K562 (cell line): ENCODE data around the gene TMEM131. TPM values are rescaled to one million over a fixed set of nuclear protein-coding genes. Genes with fewer than 3 reads are reported as not detected.
A peak's percentile ranks its signal among the peaks of the same experiment; 100 is the strongest.
"Not testable (repeated sequence)": the region's sequence is repeated elsewhere in the genome, so short reads cannot be mapped to it uniquely, and the experiment has no call there.

Experiments
- BCL6 ChIP-seq: fragments of 250-450 bp; sonication (Bioruptor Pico); IDR thresholded peaks from 2 replicates; pipeline ENCODE4 v1.4.0; 2020
- PHTF2 ChIP-seq: fragments of 250-450 bp; sonication (Bioruptor Pico); IDR thresholded peaks from 2 replicates; pipeline ENCODE4 v1.5.0; 2021; ENCODE audit warnings: mild to moderate bottlenecking
- PTRF ChIP-seq: fragments of 450-650 bp; IDR thresholded peaks from 2 replicates; pipeline ENCODE4 v1.6.1; 2016; ENCODE audit warnings: mild to moderate bottlenecking, missing genetic modification characterization, missing compliant biosample characterization
- SMAD4 ChIP-seq: fragments of 250-450 bp; sonication (Bioruptor Pico); conservative IDR thresholded peaks from 2 replicates; pipeline ENCODE4 v1.8.0; 2021; ENCODE audit warnings: inconsistent platforms, mild to moderate bottlenecking, moderate library complexity
- TCF3 ChIP-seq: sonication (generic); formaldehyde crosslinking; IDR thresholded peaks from 2 replicates; pipeline ENCODE4 v1.4.0; 2020; ENCODE audit warnings: mild to moderate bottlenecking, missing genetic modification reagents
- TEAD1 ChIP-seq, 2 experiments: fragments of 450-650 bp in 1 of 2; sonication (generic) in 1 of 2; formaldehyde crosslinking; IDR thresholded peaks; 2 replicates each; pipeline versions ENCODE4 v1.4.0 to v1.8.0; 2020 to 2022; ENCODE audit warnings: mild to moderate bottlenecking in 2 of 2, missing genetic modification reagents in 1 of 2
- ZNF133 ChIP-seq: fragments of 250-450 bp; sonication (Bioruptor Pico); IDR thresholded peaks from 2 replicates; pipeline ENCODE4 v1.4.0; 2020; ENCODE audit warnings: mild to moderate bottlenecking
- ZNF75A ChIP-seq: fragments of 450-650 bp; formaldehyde crosslinking; IDR thresholded peaks from 2 replicates; pipeline ENCODE4 v1.4.0; 2020; ENCODE audit warnings: mild to moderate bottlenecking
- ZNF79 ChIP-seq: fragments of 250-450 bp; sonication (Bioruptor Pico); IDR thresholded peaks from 2 replicates; pipeline ENCODE4 v1.4.0; 2020; ENCODE audit warnings: low read depth, mild to moderate bottlenecking, moderate library complexity
- polyA plus RNA-seq, 8 experiments: library from polyadenylated mRNA; depleted of rRNA in 4 of 8; stranded (reverse) in 5 of 8; unstranded in 3 of 8; fragments of >200 nt; fragmentation: Nextera tagmentation in 2 of 8; fragmentation: Illumina TruSeq in 1 of 8; extraction: Ambion mirVana in 2 of 8; extraction: Trizol in 1 of 8; gene quantifications; 2 replicates each; pipeline versions ENCODE4 v1.2.1 to v1.2.3, GENCODE V29; 2011 to 2014; ENCODE audit warnings: inconsistent platforms in 1 of 8, missing spikeins in 1 of 8
- total RNA-seq, 7 experiments: library from RNA; depleted of rRNA in 6 of 7; stranded (reverse); fragments of >200 nt in 6 of 7; fragmentation: Illumina TruSeq in 2 of 7; extraction: Trizol in 2 of 7; gene quantifications; 2 replicates each; pipeline versions ENCODE4 v1.2.1 to v1.2.3, GENCODE V29; 2011 to 2021; ENCODE audit warnings: low replicate concordance in 1 of 7
- TF ChIP-seq, protein P1 (sequence below): fragments of 450-650 bp; IDR thresholded peaks from 2 replicates; pipeline ENCODE4 v1.6.1; 2017; ENCODE audit warnings: antibody characterized with exemption, mild to moderate bottlenecking
- TF ChIP-seq, protein P2 (sequence below): fragments of 250-450 bp; sonication (Bioruptor Pico); IDR thresholded peaks from 2 replicates; pipeline ENCODE4 v1.4.0; 2020; ENCODE audit warnings: mild to moderate bottlenecking, moderate library complexity
- TF ChIP-seq, protein P3 (sequence below): fragments of 250-450 bp; sonication (Bioruptor Pico); IDR thresholded peaks from 2 replicates; pipeline ENCODE4 v1.4.0; 2020
- TF ChIP-seq, protein P4 (sequence below), 3 experiments: fragments of 200-800 bp in 1 of 3; sonication (Bioruptor generic) in 1 of 3; sonication (generic) in 1 of 3; formaldehyde crosslinking in 1 of 3; IDR thresholded peaks; 2 replicates each; pipeline versions ENCODE4 v1.6.1 to v1.8.0; 2016 to 2022; ENCODE audit warnings: mild to moderate bottlenecking in 2 of 3, missing compliant biosample characterization in 2 of 3, missing genetic modification characterization in 2 of 3, missing genetic modification reagents in 1 of 3

Gene TMEM131
- total and polyA plus RNA-seq, 9 of the 15 experiments (the other 6 are each of a cell fraction or from before 2014, with no cell fraction given), result 2.5 to 21.1 (median 12.4) TPM

DNA sequence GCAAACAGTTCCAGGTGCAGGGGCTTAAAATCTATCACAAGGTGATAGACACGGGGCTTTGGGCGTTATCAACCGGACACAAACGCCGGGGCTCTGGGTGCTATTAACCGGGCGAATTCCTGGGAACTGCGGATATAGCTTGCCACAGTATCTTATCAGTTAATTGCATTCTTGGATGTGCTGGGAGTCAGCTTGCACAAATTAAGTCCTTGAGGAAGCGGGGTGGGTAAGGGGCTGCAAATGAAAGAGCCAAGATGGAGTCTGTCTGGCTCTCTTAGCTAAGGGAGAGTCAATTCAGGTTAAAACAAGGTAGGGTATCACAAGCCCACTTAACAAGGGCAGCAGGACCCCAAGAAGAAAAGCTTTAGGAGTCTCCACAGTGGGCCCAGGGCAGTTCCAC, 283.6 kb downstream of the TMEM131 start (continued):
- TF ChIP-seq PTRF (tag) (peak; percentile 94), ZNF75A (CRISPR knock-in tag) (peak; percentile 31; the same call in 1 of the 2 replicates), ZNF133 (CRISPR knock-in tag) (peak; percentile 94), TCF3 (CRISPR knock-in tag) (peak; percentile 79), SMAD4 (CRISPR knock-in tag) (peak; percentile 98), BCL6 (CRISPR knock-in tag) (peak; percentile 66; the same call in 1 of the 2 replicates), TEAD1 (CRISPR knock-in tag; IDR thresholded peaks at IDR 0.05) (peak in 1 of 2 experiments; percentile 88; a peak in 2 of 4 replicates), ZNF79 (CRISPR knock-in tag) (peak; percentile 84; the same call in 1 of the 2 replicates), PHTF2 (CRISPR knock-in tag) (peak; percentile 85; the same call in 1 of the 2 replicates)
- TF ChIP-seq, protein P1, sequence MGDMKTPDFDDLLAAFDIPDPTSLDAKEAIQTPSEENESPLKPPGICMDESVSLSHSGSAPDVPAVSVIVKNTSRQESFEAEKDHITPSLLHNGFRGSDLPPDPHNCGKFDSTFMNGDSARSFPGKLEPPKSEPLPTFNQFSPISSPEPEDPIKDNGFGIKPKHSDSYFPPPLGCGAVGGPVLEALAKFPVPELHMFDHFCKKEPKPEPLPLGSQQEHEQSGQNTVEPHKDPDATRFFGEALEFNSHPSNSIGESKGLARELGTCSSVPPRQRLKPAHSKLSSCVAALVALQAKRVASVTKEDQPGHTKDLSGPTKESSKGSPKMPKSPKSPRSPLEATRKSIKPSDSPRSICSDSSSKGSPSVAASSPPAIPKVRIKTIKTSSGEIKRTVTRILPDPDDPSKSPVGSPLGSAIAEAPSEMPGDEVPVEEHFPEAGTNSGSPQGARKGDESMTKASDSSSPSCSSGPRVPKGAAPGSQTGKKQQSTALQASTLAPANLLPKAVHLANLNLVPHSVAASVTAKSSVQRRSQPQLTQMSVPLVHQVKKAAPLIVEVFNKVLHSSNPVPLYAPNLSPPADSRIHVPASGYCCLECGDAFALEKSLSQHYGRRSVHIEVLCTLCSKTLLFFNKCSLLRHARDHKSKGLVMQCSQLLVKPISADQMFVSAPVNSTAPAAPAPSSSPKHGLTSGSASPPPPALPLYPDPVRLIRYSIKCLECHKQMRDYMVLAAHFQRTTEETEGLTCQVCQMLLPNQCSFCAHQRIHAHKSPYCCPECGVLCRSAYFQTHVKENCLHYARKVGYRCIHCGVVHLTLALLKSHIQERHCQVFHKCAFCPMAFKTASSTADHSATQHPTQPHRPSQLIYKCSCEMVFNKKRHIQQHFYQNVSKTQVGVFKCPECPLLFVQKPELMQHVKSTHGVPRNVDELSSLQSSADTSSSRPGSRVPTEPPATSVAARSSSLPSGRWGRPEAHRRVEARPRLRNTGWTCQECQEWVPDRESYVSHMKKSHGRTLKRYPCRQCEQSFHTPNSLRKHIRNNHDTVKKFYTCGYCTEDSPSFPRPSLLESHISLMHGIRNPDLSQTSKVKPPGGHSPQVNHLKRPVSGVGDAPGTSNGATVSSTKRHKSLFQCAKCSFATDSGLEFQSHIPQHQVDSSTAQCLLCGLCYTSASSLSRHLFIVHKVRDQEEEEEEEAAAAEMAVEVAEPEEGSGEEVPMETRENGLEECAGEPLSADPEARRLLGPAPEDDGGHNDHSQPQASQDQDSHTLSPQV, result peak; percentile 97
- TF ChIP-seq, protein P2, sequence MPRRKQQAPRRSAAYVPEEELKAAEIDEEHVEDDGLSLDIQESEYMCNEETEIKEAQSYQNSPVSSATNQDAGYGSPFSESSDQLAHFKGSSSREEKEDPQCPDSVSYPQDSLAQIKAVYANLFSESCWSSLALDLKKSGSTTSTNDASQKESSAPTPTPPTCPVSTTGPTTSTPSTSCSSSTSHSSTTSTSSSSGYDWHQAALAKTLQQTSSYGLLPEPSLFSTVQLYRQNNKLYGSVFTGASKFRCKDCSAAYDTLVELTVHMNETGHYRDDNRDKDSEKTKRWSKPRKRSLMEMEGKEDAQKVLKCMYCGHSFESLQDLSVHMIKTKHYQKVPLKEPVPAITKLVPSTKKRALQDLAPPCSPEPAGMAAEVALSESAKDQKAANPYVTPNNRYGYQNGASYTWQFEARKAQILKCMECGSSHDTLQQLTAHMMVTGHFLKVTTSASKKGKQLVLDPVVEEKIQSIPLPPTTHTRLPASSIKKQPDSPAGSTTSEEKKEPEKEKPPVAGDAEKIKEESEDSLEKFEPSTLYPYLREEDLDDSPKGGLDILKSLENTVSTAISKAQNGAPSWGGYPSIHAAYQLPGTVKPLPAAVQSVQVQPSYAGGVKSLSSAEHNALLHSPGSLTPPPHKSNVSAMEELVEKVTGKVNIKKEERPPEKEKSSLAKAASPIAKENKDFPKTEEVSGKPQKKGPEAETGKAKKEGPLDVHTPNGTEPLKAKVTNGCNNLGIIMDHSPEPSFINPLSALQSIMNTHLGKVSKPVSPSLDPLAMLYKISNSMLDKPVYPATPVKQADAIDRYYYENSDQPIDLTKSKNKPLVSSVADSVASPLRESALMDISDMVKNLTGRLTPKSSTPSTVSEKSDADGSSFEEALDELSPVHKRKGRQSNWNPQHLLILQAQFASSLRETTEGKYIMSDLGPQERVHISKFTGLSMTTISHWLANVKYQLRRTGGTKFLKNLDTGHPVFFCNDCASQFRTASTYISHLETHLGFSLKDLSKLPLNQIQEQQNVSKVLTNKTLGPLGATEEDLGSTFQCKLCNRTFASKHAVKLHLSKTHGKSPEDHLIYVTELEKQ (CRISPR knock-in tag), result peak; percentile 95
- TF ChIP-seq, protein P3, sequence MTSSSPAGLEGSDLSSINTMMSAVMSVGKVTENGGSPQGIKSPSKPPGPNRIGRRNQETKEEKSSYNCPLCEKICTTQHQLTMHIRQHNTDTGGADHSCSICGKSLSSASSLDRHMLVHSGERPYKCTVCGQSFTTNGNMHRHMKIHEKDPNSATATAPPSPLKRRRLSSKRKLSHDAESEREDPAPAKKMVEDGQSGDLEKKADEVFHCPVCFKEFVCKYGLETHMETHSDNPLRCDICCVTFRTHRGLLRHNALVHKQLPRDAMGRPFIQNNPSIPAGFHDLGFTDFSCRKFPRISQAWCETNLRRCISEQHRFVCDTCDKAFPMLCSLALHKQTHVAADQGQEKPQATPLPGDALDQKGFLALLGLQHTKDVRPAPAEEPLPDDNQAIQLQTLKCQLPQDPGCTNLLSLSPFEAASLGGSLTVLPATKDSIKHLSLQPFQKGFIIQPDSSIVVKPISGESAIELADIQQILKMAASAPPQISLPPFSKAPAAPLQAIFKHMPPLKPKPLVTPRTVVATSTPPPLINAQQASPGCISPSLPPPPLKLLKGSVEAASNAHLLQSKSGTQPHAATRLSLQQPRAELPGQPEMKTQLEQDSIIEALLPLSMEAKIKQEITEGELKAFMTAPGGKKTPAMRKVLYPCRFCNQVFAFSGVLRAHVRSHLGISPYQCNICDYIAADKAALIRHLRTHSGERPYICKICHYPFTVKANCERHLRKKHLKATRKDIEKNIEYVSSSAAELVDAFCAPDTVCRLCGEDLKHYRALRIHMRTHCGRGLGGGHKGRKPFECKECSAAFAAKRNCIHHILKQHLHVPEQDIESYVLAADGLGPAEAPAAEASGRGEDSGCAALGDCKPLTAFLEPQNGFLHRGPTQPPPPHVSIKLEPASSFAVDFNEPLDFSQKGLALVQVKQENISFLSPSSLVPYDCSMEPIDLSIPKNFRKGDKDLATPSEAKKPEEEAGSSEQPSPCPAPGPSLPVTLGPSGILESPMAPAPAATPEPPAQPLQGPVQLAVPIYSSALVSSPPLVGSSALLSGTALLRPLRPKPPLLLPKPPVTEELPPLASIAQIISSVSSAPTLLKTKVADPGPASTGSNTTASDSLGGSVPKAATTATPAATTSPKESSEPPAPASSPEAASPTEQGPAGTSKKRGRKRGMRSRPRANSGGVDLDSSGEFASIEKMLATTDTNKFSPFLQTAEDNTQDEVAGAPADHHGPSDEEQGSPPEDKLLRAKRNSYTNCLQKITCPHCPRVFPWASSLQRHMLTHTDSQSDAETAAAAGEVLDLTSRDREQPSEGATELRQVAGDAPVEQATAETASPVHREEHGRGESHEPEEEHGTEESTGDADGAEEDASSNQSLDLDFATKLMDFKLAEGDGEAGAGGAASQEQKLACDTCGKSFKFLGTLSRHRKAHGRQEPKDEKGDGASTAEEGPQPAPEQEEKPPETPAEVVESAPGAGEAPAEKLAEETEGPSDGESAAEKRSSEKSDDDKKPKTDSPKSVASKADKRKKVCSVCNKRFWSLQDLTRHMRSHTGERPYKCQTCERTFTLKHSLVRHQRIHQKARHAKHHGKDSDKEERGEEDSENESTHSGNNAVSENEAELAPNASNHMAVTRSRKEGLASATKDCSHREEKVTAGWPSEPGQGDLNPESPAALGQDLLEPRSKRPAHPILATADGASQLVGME (CRISPR knock-in tag), result peak; percentile 98
- TF ChIP-seq, protein P4, sequence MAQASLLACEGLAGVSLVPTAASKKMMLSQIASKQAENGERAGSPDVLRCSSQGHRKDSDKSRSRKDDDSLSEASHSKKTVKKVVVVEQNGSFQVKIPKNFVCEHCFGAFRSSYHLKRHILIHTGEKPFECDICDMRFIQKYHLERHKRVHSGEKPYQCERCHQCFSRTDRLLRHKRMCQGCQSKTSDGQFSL (CRISPR knock-in tag; IDR thresholded peaks at IDR 0.05), result not testable (repeated sequence)
- TF ChIP-seq, protein P4 (tag; IDR thresholded peaks at IDR 0.05), result peak in 1 of 2 experiments; percentile 76; a peak in 1 of 4 replicates
